Colonic mucosa (tissue), 4 donors: Measurements from ENCODE around the gene KAZALD1. TPM values are rescaled to one million over a fixed set of nuclear protein-coding genes. Genes with fewer than 3 reads are reported as not detected.

Experiments
- DNase-seq: peaks from one replicate; pipeline ENCODE4 v3.0.0-alpha.2; 2020
- H3K27ac ChIP-seq: fragments of 200-600 bp; one replicate; pipeline ENCODE4 v1.8.0; 2021
- H3K27me3 ChIP-seq: fragments of 200-600 bp; one replicate; pipeline ENCODE4 v1.8.0; 2021
- H3K36me3 ChIP-seq: fragments of 200-600 bp; one replicate; pipeline ENCODE4 v1.8.0; 2021
- H3K4me1 ChIP-seq: fragments of 200-600 bp; one replicate; pipeline ENCODE4 v1.8.0; 2021; ENCODE audit warnings: mild to moderate bottlenecking
- H3K4me3 ChIP-seq: fragments of 200-600 bp; one replicate; pipeline ENCODE4 v1.8.0; 2021
- H3K9ac ChIP-seq, 2 donors: one replicate each; pipeline ENCODE4 v1.7.0; 2013; ENCODE audit warnings: control low read depth in 2 of 2, low read depth in 2 of 2, low read length in 2 of 2
- H3K9me3 ChIP-seq: fragments of 200-600 bp; one replicate; pipeline ENCODE4 v1.8.0; 2021
- intact Hi-C: fragments of 100-400 bp; cut with DNase I; formaldehyde crosslinking; loops from one replicate; pipeline ENCODE4 v1.14.1; 2022
- total RNA-seq, 2 donors: library from RNA; stranded (reverse); fragmentation: NEBNext Ultra II Directional in 1 of 2; extraction: Animal tissue kit (Norgen Biotek cat#: 25700) in 1 of 2; gene quantifications; one replicate each; pipeline ENCODE4 v1.2.1, GENCODE V29; 2021
- TF ChIP-seq, protein P1 (sequence below): fragments of 200-600 bp; IDR thresholded peaks from one replicate; pipeline ENCODE4 v1.8.0; 2022; ENCODE audit warnings: antibody characterized with exemption, mild to moderate bottlenecking
- donor health status: healthy.
- donor health status: DM: no; HTN: no; CAD: no.
- donor health status: DM: no; HTN: no; CAD: no.

KAZALD1 gene
- total RNA-seq, 2 donors from 2014 or later, result 11.5 to 32.4 TPM

DNA sequence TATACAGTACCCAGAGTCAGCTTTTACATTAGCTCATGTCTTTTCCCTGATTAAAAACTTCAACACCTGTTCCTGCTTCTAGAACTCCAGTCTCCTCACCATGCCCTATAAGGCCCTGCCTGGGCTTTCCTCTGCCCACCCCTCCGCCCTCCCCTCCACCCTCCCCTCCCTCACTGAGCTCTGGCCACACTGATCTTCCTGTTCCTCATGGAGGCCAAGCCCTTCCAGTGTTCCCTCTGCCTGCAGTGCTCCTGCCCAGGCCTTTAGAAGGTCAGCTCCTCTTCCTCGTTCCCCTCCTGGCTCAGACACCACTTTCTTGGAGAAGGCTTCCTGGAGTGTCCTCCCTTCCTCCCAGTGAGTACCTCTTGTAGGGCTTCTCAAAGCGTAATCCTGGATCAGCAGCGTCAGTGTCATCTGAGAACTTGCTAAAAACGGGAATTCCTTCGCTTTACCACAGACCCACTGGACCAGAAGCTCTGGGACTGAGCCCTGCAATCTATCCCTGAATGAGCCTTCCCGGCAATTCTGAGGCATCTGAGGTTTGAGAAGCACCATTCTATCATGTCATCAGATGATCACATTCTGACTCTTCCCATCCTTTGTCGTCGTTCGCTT is 34.6 kb upstream of the KAZALD1 start:
- no peaks in the 10 kb centered on the region for H3K9me3 ChIP-seq
- peaks cover 4% of the 10 kb centered on the region for H3K4me1 ChIP-seq
- H3K27ac ChIP-seq, result no peak overlapping the region
- no peaks in the 10 kb centered on the region for H3K27me3 ChIP-seq
- intact Hi-C loops, result no loop called here
- H3K36me3 ChIP-seq, result no peaks in the 10 kb centered on the region
- H3K9ac ChIP-seq, result no peak overlapping the region
- no peak for DNase-seq
- no peak overlapping the region for H3K4me3 ChIP-seq
- TF ChIP-seq, protein P1, sequence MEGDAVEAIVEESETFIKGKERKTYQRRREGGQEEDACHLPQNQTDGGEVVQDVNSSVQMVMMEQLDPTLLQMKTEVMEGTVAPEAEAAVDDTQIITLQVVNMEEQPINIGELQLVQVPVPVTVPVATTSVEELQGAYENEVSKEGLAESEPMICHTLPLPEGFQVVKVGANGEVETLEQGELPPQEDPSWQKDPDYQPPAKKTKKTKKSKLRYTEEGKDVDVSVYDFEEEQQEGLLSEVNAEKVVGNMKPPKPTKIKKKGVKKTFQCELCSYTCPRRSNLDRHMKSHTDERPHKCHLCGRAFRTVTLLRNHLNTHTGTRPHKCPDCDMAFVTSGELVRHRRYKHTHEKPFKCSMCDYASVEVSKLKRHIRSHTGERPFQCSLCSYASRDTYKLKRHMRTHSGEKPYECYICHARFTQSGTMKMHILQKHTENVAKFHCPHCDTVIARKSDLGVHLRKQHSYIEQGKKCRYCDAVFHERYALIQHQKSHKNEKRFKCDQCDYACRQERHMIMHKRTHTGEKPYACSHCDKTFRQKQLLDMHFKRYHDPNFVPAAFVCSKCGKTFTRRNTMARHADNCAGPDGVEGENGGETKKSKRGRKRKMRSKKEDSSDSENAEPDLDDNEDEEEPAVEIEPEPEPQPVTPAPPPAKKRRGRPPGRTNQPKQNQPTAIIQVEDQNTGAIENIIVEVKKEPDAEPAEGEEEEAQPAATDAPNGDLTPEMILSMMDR, result no peak

DNA sequence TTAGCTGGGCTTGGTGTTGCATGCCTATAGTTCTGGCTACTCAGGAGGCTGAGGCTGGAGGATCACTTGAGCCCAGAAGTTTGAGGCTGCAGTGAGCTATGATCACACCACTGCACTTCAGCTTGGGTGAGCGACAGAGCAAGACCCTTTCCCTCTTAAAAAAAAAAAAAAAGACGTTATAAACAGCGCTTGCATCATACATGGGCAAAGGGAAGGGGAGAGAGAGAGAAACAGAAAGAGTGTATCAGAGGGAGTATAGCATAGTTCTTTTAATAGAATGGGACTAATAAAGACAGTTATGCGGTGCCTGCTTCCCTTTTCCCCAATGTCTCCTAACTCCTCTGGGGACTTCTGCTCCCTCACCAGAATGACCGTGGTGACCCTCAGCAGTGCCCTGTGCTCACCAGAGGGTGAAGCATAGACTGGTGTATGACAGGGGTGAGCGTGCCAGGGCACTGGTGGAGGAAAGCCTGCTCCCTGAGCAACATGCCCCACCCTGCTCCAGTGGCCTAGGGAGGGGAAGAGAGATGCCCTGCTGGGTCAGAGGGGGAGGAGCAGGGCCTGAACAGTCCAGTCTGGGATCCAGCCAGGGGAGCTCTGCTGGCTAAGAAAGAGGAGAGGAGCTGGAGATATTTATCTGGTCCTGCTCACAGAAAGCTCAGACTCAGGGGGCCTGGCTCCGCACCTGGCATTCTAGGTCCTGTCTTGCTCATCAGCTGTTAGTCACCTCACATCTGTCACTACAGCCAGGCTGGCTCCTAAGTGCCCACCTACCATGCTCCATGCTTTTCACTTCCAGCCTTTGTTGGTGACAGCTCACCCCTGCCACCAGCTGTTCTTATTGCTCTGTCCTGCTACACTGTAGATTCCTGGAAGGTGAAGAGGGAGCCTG is 33.1 kb upstream of the KAZALD1 start:
- no peak overlapping the region for H3K9ac ChIP-seq
- no peaks in the 10 kb centered on the region for H3K36me3 ChIP-seq
- no peaks in the 10 kb centered on the region for H3K9me3 ChIP-seq
- DNase-seq, result no peak
- no peak overlapping the region for H3K27ac ChIP-seq
- TF ChIP-seq, protein P1, result no peak
- H3K4me1 ChIP-seq, result peaks cover 8% of the 10 kb centered on the region
- no peaks in the 10 kb centered on the region for H3K27me3 ChIP-seq
- intact Hi-C loops, result no loop called here
- H3K4me3 ChIP-seq, result no peak overlapping the region

DNA sequence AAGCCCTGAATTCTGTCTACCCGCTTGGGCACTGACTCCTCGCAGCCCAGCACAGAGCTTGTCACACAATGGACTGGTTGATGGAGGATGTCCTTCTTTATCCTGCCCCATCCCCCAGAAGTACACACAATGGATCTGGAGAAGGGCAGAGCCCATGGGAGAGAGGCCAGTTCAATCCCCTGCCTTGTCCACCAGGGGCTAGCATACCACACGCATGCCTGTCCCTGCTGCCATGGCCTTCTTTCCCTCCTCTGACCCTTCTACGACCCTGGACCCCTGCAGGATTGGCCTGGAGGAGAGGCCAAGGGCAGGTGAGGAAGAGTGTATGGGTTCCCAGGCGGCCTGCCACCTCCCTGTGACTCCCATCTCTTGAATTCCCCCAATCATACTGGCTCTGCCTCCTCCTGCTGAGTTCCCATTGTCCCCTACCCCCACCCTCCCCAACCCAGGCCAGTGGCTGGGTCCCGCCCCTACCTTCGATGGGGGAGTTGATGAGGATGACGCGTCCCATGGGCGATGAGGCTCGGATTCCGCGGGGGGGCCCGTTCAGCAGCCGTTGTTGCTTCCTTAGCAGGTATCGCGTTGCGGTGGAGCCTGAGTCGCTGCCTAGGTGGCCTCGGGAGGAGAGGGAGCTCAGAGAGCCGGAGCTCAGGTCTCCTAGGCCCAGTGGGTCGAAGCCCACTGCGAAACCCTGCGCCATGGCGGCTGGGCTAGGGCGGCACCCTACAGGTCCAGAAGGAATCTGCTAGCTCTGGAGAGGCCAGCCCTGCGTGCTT is 32.1 kb upstream of the KAZALD1 start:
- Histone ChIP-seq H3K9ac (no peak overlapping the region), H3K9me3 (no peaks in the 10 kb centered on the region), H3K27me3 (no peaks in the 10 kb centered on the region), H3K4me1 (peaks cover 8% of the 10 kb centered on the region), H3K4me3 (no peak overlapping the region), H3K27ac (no peak overlapping the region), H3K36me3 (no peaks in the 10 kb centered on the region)
- intact Hi-C loops, result no loop called here
- TF ChIP-seq, protein P1, result no peak
- no peak for DNase-seq

DNA sequence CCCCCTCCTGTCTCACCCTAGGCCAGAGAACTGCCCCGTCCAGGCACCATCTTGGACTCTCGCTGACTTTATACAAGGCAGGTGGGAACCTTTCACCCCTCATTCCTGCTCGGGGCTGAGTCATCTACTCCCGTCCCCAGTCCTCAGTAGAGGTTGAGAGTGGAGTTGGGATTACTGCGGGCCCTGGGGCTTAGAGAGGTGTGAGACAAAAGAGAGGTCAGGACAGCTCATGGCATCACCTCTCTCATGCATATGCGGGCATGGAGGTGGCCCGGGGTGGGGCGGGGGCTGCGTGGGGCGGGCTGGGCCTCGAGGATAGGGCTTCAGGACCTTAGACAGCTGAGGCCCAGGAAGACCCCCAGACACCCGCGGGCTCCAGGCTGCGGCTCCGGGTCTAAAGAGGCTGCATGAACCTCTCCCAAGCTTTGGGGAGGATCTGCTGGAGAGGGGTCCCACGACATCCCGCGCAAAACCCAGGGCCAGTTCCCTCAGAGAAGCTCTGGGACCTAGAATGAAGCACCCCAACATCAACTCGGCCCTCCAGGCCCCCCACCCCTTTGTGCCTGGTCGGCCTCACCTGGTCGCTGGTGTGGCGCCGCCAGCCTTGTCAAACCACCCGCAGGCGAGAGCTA is 31.2 kb upstream of the KAZALD1 start:
- peak overlapping the region; percentile 90 for H3K27ac ChIP-seq
- H3K9ac ChIP-seq, result peak overlapping the region in 1 of 2 donors; percentile 85
- H3K27me3 ChIP-seq, result no peaks in the 10 kb centered on the region
- TF ChIP-seq, protein P1, result no peak
- H3K4me3 ChIP-seq, result peak overlapping the region; percentile 76
- no peaks in the 10 kb centered on the region for H3K36me3 ChIP-seq
- intact Hi-C loops, result no loop called here
- H3K4me1 ChIP-seq, result peaks cover 8% of the 10 kb centered on the region
- no peaks in the 10 kb centered on the region for H3K9me3 ChIP-seq
- DNase-seq, result no peak
